Memory B cell (primary cell): ENCODE data around the gene COP1.

Source experiments
- ATAC-seq: fragments of 150-1000 bp; cut with Tn5 transposase; 2 replicates; pipeline ENCODE4 v1.10.0; 2021; ENCODE audit warnings: low read depth, mild to moderate bottlenecking, moderate library complexity
- DNase-seq, 2 donors: peaks; one replicate each; pipeline ENCODE4 v3.0.0; 2022; ENCODE audit warnings: low spot score in 2 of 2
- H3K27ac Mint-ChIP-seq: one replicate; pipeline ENCODE4 v1.8.0; 2022; ENCODE audit warnings: mild to moderate bottlenecking, moderate library complexity, mixed read lengths
- H3K27me3 Mint-ChIP-seq: one replicate; pipeline ENCODE4 v1.8.0; 2022; ENCODE audit warnings: mixed read lengths
- H3K36me3 Mint-ChIP-seq: one replicate; pipeline ENCODE4 v1.8.0; 2022; ENCODE audit warnings: mild to moderate bottlenecking, mixed read lengths
- H3K4me1 Mint-ChIP-seq: one replicate; pipeline ENCODE4 v1.8.0; 2022; ENCODE audit warnings: mixed read lengths
- H3K4me3 Mint-ChIP-seq: one replicate; pipeline ENCODE4 v1.8.0; 2022; ENCODE audit warnings: mild to moderate bottlenecking, moderate library complexity, mixed read lengths
- H3K9me3 Mint-ChIP-seq: one replicate; pipeline ENCODE4 v1.8.0; 2022; ENCODE audit warnings: mixed read lengths

COP1 gene

GRCh38 chr1:176187001-176187400 lies 20.1 kb downstream of the COP1 start:
- Mint-ChIP-seq H3K27me3 (no peaks in the 10 kb centered on the region), H3K9me3 (no peaks in the 10 kb centered on the region), H3K4me1 (peaks cover 30% of the 10 kb centered on the region), H3K27ac (no peak overlapping the region), H3K4me3 (no peak overlapping the region), H3K36me3 (peaks cover 7% of the 10 kb centered on the region)
- no peak for ATAC-seq
- DNase-seq: no peak

GRCh38 chr1:176183618-176184017 lies 23.5 kb downstream of the COP1 start:
- peak overlapping the region; percentile 35 for H3K27ac Mint-ChIP-seq
- H3K27me3 Mint-ChIP-seq: no peaks in the 10 kb centered on the region
- H3K4me1 Mint-ChIP-seq: peaks cover 24% of the 10 kb centered on the region
- DNase-seq: no peak
- H3K36me3 Mint-ChIP-seq: peaks cover 10% of the 10 kb centered on the region
- peak; percentile 65 for ATAC-seq
- no peaks in the 10 kb centered on the region for H3K9me3 Mint-ChIP-seq
- H3K4me3 Mint-ChIP-seq: no peak overlapping the region

GRCh38 chr1:176178316-176178715 lies 28.8 kb downstream of the COP1 start:
- no peak for DNase-seq
- Mint-ChIP-seq H3K27me3 (no peaks in the 10 kb centered on the region), H3K4me3 (no peak overlapping the region), H3K9me3 (no peaks in the 10 kb centered on the region), H3K36me3 (peaks cover 26% of the 10 kb centered on the region), H3K4me1 (peaks cover 16% of the 10 kb centered on the region), H3K27ac (peak overlapping the region; percentile 39)
- ATAC-seq: no peak

- H3K36me3 Mint-ChIP-seq: peaks cover 27% of the 10 kb centered on the region
- H3K4me3 Mint-ChIP-seq: no peak overlapping the region
- ATAC-seq: peak; percentile 77
These were observed 29.3 kb downstream of the COP1 start for GRCh38 chr1:176177764-176178163.

GRCh38 chr1:176174108-176174507 lies 33.0 kb downstream of the COP1 start:
- Mint-ChIP-seq H3K27ac (no peak overlapping the region), H3K9me3 (no peaks in the 10 kb centered on the region), H3K4me1 (peaks cover 13% of the 10 kb centered on the region), H3K36me3 (peaks cover 37% of the 10 kb centered on the region), H3K27me3 (no peaks in the 10 kb centered on the region), H3K4me3 (no peak overlapping the region)
- ATAC-seq (no peak), DNase-seq (no peak)

More at GRCh38 chr1:176177764-176178163, 29.3 kb downstream of the COP1 start:
- DNase-seq: no peak
- Mint-ChIP-seq H3K27me3 (no peaks in the 10 kb centered on the region), H3K4me1 (peaks cover 16% of the 10 kb centered on the region), H3K9me3 (no peaks in the 10 kb centered on the region), H3K27ac (peak overlapping the region; percentile 39)

- DNase-seq: no peak
- H3K27me3 Mint-ChIP-seq: no peaks in the 10 kb centered on the region
- no peaks in the 10 kb centered on the region for H3K9me3 Mint-ChIP-seq
- H3K36me3 Mint-ChIP-seq: peaks cover 40% of the 10 kb centered on the region
- H3K27ac Mint-ChIP-seq: no peak overlapping the region
- H3K4me1 Mint-ChIP-seq: peaks cover 8% of the 10 kb centered on the region
- ATAC-seq: no peak
- H3K4me3 Mint-ChIP-seq: no peak overlapping the region
These were observed 34.9 kb downstream of the COP1 start for GRCh38 chr1:176172215-176172614.

GRCh38 chr1:176167210-176167609 lies 39.9 kb downstream of the COP1 start:
- Mint-ChIP-seq H3K27ac (no peak overlapping the region), H3K27me3 (no peaks in the 10 kb centered on the region), H3K36me3 (peaks cover 40% of the 10 kb centered on the region), H3K4me1 (peaks cover 5% of the 10 kb centered on the region), H3K4me3 (no peak overlapping the region), H3K9me3 (no peaks in the 10 kb centered on the region)
- DNase-seq (no peak), ATAC-seq (no peak)

GRCh38 chr1:176165573-176165972 lies 41.5 kb downstream of the COP1 start:
- Mint-ChIP-seq H3K27me3 (no peaks in the 10 kb centered on the region), H3K27ac (no peak overlapping the region), H3K36me3 (peaks cover 46% of the 10 kb centered on the region), H3K9me3 (no peaks in the 10 kb centered on the region), H3K4me1 (peaks cover 5% of the 10 kb centered on the region), H3K4me3 (no peak overlapping the region)
- ATAC-seq: no peak
- DNase-seq: no peak

- Mint-ChIP-seq H3K27me3 (no peaks in the 10 kb centered on the region), H3K4me3 (no peak overlapping the region), H3K36me3 (peaks cover 47% of the 10 kb centered on the region), H3K4me1 (peaks cover 8% of the 10 kb centered on the region), H3K27ac (no peak overlapping the region), H3K9me3 (peaks cover 2% of the 10 kb centered on the region)
- ATAC-seq (no peak), DNase-seq (no peak)
These were observed 42.9 kb downstream of the COP1 start for GRCh38 chr1:176164014-176164678.

GRCh38 chr1:176159993-176160392 lies 47.1 kb downstream of the COP1 start:
- Mint-ChIP-seq H3K36me3 (peaks cover 61% of the 10 kb centered on the region), H3K27ac (no peak overlapping the region), H3K4me1 (peaks cover 6% of the 10 kb centered on the region), H3K4me3 (no peak overlapping the region), H3K9me3 (peaks cover 10% of the 10 kb centered on the region), H3K27me3 (no peaks in the 10 kb centered on the region)
- ATAC-seq: no peak
- no peak for DNase-seq

- Mint-ChIP-seq H3K4me3 (no peak overlapping the region), H3K27me3 (no peaks in the 10 kb centered on the region), H3K9me3 (peaks cover 12% of the 10 kb centered on the region), H3K27ac (no peak overlapping the region), H3K4me1 (peaks cover 6% of the 10 kb centered on the region), H3K36me3 (peaks cover 67% of the 10 kb centered on the region)
- ATAC-seq: no peak
- DNase-seq: no peak
These were observed 49.1 kb downstream of the COP1 start for GRCh38 chr1:176157995-176158394.

- no peak overlapping the region for H3K4me3 Mint-ChIP-seq
- H3K4me1 Mint-ChIP-seq: peaks cover 3% of the 10 kb centered on the region
- ATAC-seq: no peak
- H3K9me3 Mint-ChIP-seq: peaks cover 5% of the 10 kb centered on the region
- no peak for DNase-seq
- H3K27ac Mint-ChIP-seq: no peak overlapping the region
- no peaks in the 10 kb centered on the region for H3K27me3 Mint-ChIP-seq
- H3K36me3 Mint-ChIP-seq: peaks cover 37% of the 10 kb centered on the region
These were observed 56.9 kb downstream of the COP1 start for GRCh38 chr1:176149939-176150807.

GRCh38 chr1:176144526-176144925 lies 62.6 kb downstream of the COP1 start:
- Mint-ChIP-seq H3K27me3 (no peaks in the 10 kb centered on the region), H3K36me3 (peaks cover 44% of the 10 kb centered on the region)
- no peak for DNase-seq

GRCh38 chr1:176142973-176143372 lies 64.1 kb downstream of the COP1 start:
- ATAC-seq (no peak), DNase-seq (no peak)
- peaks cover 53% of the 10 kb centered on the region for H3K36me3 Mint-ChIP-seq
- H3K27ac Mint-ChIP-seq: no peak overlapping the region
- no peaks in the 10 kb centered on the region for H3K27me3 Mint-ChIP-seq
- no peak overlapping the region for H3K4me3 Mint-ChIP-seq
- H3K9me3 Mint-ChIP-seq: peaks cover 2% of the 10 kb centered on the region
- H3K4me1 Mint-ChIP-seq: peaks cover 15% of the 10 kb centered on the region

More at GRCh38 chr1:176144526-176144925, 62.6 kb downstream of the COP1 start:
- peaks cover 6% of the 10 kb centered on the region for H3K4me1 Mint-ChIP-seq
- no peak for ATAC-seq
- no peak overlapping the region for H3K27ac Mint-ChIP-seq
- peaks cover 2% of the 10 kb centered on the region for H3K9me3 Mint-ChIP-seq
- no peak overlapping the region for H3K4me3 Mint-ChIP-seq
